ENCODE measurements around the gene AACS. TPM values are rescaled to one million over a fixed set of nuclear protein-coding genes. Genes with fewer than 3 reads are reported as not detected.

The AACS gene
- total and polyA plus RNA-seq, 2 of the 4 experiments (the other 2 are of a cell fraction), result 22.0 to 24.9 TPM

- Histone ChIP-seq H2AK9ac (replicated peaks; ENCODE audit: low read depth, low read length, poor library complexity) (no peak overlapping the region), H2BK5ac (ENCODE audit: low read depth, low read length, poor library complexity, severe bottlenecking) (no peak overlapping the region), H3K36me3 (ENCODE audit: control insufficient read depth, insufficient read depth, low read length) (peaks cover 7% of the 10 kb centered on the region; the same call in 1 of the 2 replicates), H4K20me1 (ENCODE audit: insufficient read depth, low read length) (no peaks in the 10 kb centered on the region), H3K79me1 (ENCODE audit: low read depth in 1 of 2, low read length in 2 of 2) (no peaks in the 10 kb centered on the region), H3K4me1 (ENCODE audit: control insufficient read depth, insufficient read depth, low read length) (no peaks in the 10 kb centered on the region; the same call in 1 of the 2 replicates), H3K9me1 (ENCODE audit: insufficient read depth, low read length) (peaks cover 5% of the 10 kb centered on the region; the same call in 1 of the 2 replicates), H3K4me2 (ENCODE audit: low read depth, low read length) (no peak overlapping the region), H4K5ac (ENCODE audit: low read depth, low read length) (no peak overlapping the region), H3K23ac (ENCODE audit: low read depth, low read length) (no peak overlapping the region), H3K4me3 (ENCODE audit: insufficient read depth, low read depth, low read length) (no peak overlapping the region), H3K18ac (ENCODE audit: low read depth, low read length) (no peak overlapping the region), H2BK15ac (ENCODE audit: low read depth, low read length) (no peak overlapping the region), H4K91ac (ENCODE audit: insufficient read depth, low read depth, low read length) (no peak overlapping the region), H3K14ac (replicated peaks; ENCODE audit: low read depth, low read length) (no peak overlapping the region), H3K27me3 (ENCODE audit: control insufficient read depth, insufficient read depth, low read length) (no peaks in the 10 kb centered on the region), H2AK5ac (ENCODE audit: low read depth, low read length) (no peak overlapping the region), H3K56ac (ENCODE audit: extremely low read depth, insufficient read depth, low read length) (no peak overlapping the region), H2AFZ (replicated peaks; ENCODE audit: low read length, poor library complexity) (no peak overlapping the region), H2BK20ac (ENCODE audit: low read depth, low read length) (no peak overlapping the region), H4K8ac (ENCODE audit: low read depth in 2 of 2, low read length in 2 of 2) (no peak overlapping the region), H3K27ac (ENCODE audit: insufficient read depth, low read length) (no peak overlapping the region), H3K4ac (ENCODE audit: low read depth, low read length) (no peak overlapping the region), H3K9me3 (ENCODE audit: control insufficient read depth, insufficient read depth, low read length) (no peaks in the 10 kb centered on the region), H3K9ac (ENCODE audit: low read depth, low read length) (no peak overlapping the region), H2BK120ac (ENCODE audit: low read depth, low read length) (no peak overlapping the region)
- ATAC-seq (ENCODE audit: low read depth) (no peak), DNase-seq (no peak)
- BruUV-seq (replicated peaks), result no TSS peak
- POLR2A ChIA-PET (ENCODE audit: unreplicated experiment), result no interaction called here
- CTCF ChIA-PET, result no interaction called here
- dilution Hi-C loops (cut with HindIII; ENCODE audit: low sequenced_read_pairs, unreplicated experiment), result no loop called here
- 94% methylated on average over 9 of the region's 19 CpGs; no CpG with 5 or more reads in 1 of the 2 experiments for WGBS, 2 experiments (ENCODE audit: extremely low coverage in 2 of 2, insufficient read length in 1 of 2)
- in situ Hi-C loops (cut with MboI; ENCODE audit: low sequenced_read_pairs), result no loop called here
- intact Hi-C loops (cut with micrococcal nuclease), result no loop called here
- TF ChIP-seq BHLHE40 (IDR thresholded peaks at IDR 0.05; ENCODE audit: low read depth, low read length) (no peak), ELK1 (IDR thresholded peaks at IDR 0.05; ENCODE audit: borderline replicate concordance, low read depth, low read length) (no peak), RFX5 (IDR thresholded peaks at IDR 0.05; ENCODE audit: low read depth, low read length) (no peak), CEBPB (IDR thresholded peaks at IDR 0.05; ENCODE audit: low read depth, low read length) (no peak), FOS (IDR thresholded peaks at IDR 0.05; ENCODE audit: low read depth, low read length) (no peak), RCOR1 (IDR thresholded peaks at IDR 0.05; ENCODE audit: insufficient replicate concordance, low read length) (no peak)
Measured at GRCh38 chr12:125136702-125137101, 71.5 kb downstream of the AACS start.
